ENCODE results near the gene PPM1M.

- TF ChIP-seq CTCF (IDR thresholded peaks at IDR 0.05) (no peak), POLR2A (IDR thresholded peaks at IDR 0.05) (no peak)
These were observed 41.2 kb downstream of the PPM1M start for GRCh38 chr3:52286777-52287110.

Measured in body of pancreas (tissue), 4 donors.